Loucy (cell line): ENCODE results near the gene AARSD1.

Experiments used
- H2AFZ ChIP-seq: fragments of 200-600 bp; sonication (generic); 2 replicates; pipeline ENCODE4 v1.6.0; 2016; ENCODE audit warnings: antibody characterized with exemption, mild to moderate bottlenecking, low read length, moderate library complexity
- H3F3A ChIP-seq: fragments of 200-600 bp; 2 replicates; pipeline ENCODE4 v1.6.0; 2016; ENCODE audit warnings: antibody characterized with exemption, low read depth, mild to moderate bottlenecking
- H3K27me3 ChIP-seq: fragments of 200-600 bp; sonication (generic); 2 replicates; pipeline ENCODE4 v1.6.1; 2014; ENCODE audit warnings: low read length, mild to moderate bottlenecking; ENCODE audit not compliant: insufficient read depth, poor library complexity, severe bottlenecking
- H3K36me3 ChIP-seq: fragments of 200-600 bp; sonication (generic); 2 replicates; pipeline ENCODE4 v1.6.1; 2016; ENCODE audit warnings: low read length; ENCODE audit not compliant: insufficient read depth
- H3K4me1 ChIP-seq: fragments of 200-600 bp; sonication (generic); 2 replicates; pipeline ENCODE4 v1.5.1; 2014; ENCODE audit warnings: low read length, mild to moderate bottlenecking; ENCODE audit not compliant: insufficient read depth, poor library complexity, severe bottlenecking
- H3K4me2 ChIP-seq: fragments of 200-600 bp; sonication (generic); 2 replicates; pipeline ENCODE4 v1.6.0; 2014; ENCODE audit warnings: antibody characterized with exemption, low read length, low read depth, mild to moderate bottlenecking; ENCODE audit not compliant: poor library complexity, severe bottlenecking
- H3K4me3 ChIP-seq: fragments of 200-600 bp; sonication (generic); 2 replicates; pipeline ENCODE4 v1.5.1; 2014; ENCODE audit warnings: low read length, mild to moderate bottlenecking, mixed read lengths; ENCODE audit not compliant: poor library complexity, severe bottlenecking
- H3K79me2 ChIP-seq: fragments of 200-600 bp; sonication (generic); 2 replicates; pipeline ENCODE4 v1.6.1; 2014; ENCODE audit warnings: low read length; ENCODE audit not compliant: insufficient read depth
- H3K9ac ChIP-seq: fragments of 200-600 bp; sonication (generic); 2 replicates; pipeline ENCODE4 v1.6.0; 2014; ENCODE audit warnings: mild to moderate bottlenecking, low read depth, low read length, moderate library complexity; ENCODE audit not compliant: poor library complexity, severe bottlenecking
- H3K9me2 ChIP-seq: fragments of 200-600 bp; sonication (generic); replicated peaks from 2 replicates; pipeline ENCODE4 v1.6.1; 2016; ENCODE audit warnings: low read depth, low read length, mixed read lengths
- H3K9me3 ChIP-seq: fragments of 200-600 bp; sonication (generic); 2 replicates; pipeline ENCODE4 v1.6.1; 2014; ENCODE audit warnings: mild to moderate bottlenecking, antibody characterized with exemption, low read length, low read depth; ENCODE audit not compliant: insufficient read depth
- H4K20me1 ChIP-seq: fragments of 200-600 bp; sonication (generic); 2 replicates; pipeline ENCODE4 v1.6.0; 2014; ENCODE audit warnings: antibody characterized with exemption, low read length, mild to moderate bottlenecking; ENCODE audit not compliant: insufficient read depth, poor library complexity, severe bottlenecking
- EZH2phosphoT487 ChIP-seq: fragments of 200-600 bp; IDR thresholded peaks from 2 replicates; pipeline ENCODE4 v1.6.1; 2018; ENCODE audit warnings: antibody characterized with exemption, mild to moderate bottlenecking, moderate library complexity, borderline replicate concordance
- TF ChIP-seq, protein P1 (sequence below): fragments of 200-600 bp; sonication (generic); conservative IDR thresholded peaks from 2 replicates; pipeline ENCODE4 v1.5.1; 2014; ENCODE audit warnings: mild to moderate bottlenecking, antibody characterized with exemption, low read length

AARSD1 gene

DNA sequence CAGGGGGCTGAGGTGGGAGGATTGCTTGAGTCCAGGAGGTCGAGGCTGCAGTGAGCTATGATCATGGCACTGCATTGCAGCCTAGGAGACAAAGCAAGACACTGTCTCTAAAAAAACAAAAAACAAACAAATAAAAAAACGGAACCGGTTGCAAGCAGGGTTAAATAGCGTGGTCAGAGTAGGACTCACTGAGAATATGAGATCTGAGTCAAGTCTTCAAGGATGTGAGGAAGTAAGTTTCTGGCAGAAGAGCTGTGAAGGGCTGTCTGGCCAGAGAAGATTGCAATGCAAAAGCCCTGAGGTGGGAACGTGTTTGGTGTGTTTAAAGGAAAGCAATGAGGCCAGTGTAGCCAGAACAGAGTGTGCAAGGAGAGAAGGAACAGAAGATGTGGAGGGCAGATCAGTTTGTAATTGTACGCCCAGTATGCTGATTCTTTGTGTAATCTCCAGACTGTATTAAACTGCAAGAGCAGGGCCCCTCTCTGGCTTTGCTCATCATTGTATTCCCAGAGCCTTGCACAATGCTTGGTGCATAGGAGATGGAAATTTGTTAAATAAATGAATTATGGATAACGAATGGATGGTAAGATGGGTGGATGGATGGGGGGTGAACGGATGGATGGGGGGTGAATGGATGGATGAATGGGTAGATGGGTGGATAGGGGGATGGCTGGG is 57.3 kb downstream of the AARSD1 start:
- Histone ChIP-seq H3K79me2 (no peaks in the 10 kb centered on the region), H3K4me1 (no peaks in the 10 kb centered on the region), H3K9me2 (no peaks in the 10 kb centered on the region), H3K36me3 (no peaks in the 10 kb centered on the region), H3K9me3 (no peaks in the 10 kb centered on the region), H4K20me1 (no peaks in the 10 kb centered on the region), H3K9ac (no peak overlapping the region), H3F3A (no peaks in the 10 kb centered on the region), H3K4me3 (no peak overlapping the region), H2AFZ (no peak overlapping the region), H3K27me3 (no peaks in the 10 kb centered on the region), H3K4me2 (no peak overlapping the region)
- TF ChIP-seq EZH2phosphoT487 = no peak
- TF ChIP-seq, protein P1, sequence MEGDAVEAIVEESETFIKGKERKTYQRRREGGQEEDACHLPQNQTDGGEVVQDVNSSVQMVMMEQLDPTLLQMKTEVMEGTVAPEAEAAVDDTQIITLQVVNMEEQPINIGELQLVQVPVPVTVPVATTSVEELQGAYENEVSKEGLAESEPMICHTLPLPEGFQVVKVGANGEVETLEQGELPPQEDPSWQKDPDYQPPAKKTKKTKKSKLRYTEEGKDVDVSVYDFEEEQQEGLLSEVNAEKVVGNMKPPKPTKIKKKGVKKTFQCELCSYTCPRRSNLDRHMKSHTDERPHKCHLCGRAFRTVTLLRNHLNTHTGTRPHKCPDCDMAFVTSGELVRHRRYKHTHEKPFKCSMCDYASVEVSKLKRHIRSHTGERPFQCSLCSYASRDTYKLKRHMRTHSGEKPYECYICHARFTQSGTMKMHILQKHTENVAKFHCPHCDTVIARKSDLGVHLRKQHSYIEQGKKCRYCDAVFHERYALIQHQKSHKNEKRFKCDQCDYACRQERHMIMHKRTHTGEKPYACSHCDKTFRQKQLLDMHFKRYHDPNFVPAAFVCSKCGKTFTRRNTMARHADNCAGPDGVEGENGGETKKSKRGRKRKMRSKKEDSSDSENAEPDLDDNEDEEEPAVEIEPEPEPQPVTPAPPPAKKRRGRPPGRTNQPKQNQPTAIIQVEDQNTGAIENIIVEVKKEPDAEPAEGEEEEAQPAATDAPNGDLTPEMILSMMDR = no peak

DNA sequence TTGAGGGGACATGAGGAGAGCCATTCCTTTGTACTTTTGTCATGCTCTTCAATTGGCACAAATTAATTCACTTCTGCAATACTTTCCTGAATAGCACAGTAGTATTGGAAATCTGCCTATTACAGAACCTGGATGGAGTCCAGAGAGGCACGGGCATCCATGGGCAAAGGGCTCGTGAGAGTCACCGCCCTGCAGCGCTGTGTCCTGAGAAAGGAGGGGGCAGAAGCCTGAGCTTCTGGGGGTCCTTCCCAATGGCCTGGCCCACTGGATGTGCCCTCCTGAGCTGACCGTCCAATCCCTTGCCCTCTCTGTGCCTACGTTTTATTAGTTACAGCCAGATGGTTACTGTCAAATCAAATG is 60.2 kb downstream of the AARSD1 start:
- Histone ChIP-seq H3K36me3 (no peaks in the 10 kb centered on the region), H3K4me1 (no peaks in the 10 kb centered on the region), H3K9me3 (no peaks in the 10 kb centered on the region), H3F3A (no peaks in the 10 kb centered on the region), H3K9me2 (no peaks in the 10 kb centered on the region), H3K27me3 (no peaks in the 10 kb centered on the region), H3K4me3 (no peak overlapping the region), H2AFZ (no peak overlapping the region), H3K79me2 (no peaks in the 10 kb centered on the region), H4K20me1 (no peaks in the 10 kb centered on the region), H3K9ac (no peak overlapping the region), H3K4me2 (no peak overlapping the region)
- no peak for TF ChIP-seq EZH2phosphoT487
- TF ChIP-seq, protein P1 = no peak

DNA sequence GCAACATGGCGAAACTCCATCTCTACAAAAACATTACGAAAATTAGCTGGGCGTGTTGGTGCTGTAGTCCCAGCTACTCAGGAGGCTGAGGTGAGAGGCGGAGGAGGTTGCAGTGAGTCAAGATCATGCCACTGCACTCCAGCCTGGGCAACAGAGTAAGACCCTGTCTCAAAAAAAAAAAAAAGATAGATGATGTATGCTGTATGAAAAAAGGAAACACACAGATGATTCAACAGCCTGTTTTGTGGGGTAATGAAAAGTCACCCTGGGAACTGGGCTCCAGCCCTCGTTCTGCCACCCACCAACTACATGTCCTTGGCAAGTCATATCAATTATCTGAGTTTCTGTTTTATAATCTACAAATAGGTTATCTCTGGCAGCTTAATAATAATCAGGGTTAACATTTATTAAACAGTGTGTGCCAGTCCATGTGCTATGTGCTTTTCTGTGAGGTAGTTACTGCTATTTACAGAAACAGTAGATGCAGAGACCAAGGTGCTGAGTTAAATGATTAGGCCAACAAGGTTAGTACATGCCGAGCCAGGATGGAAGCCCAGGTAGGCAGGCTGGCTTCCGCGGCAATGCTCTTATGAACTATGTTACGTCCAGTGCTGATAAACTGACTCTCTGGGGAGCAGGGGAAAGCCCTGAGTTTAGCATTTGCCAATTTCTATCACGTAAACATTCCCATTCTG is 62.6 kb downstream of the AARSD1 start:
- no peak overlapping the region for H2AFZ ChIP-seq

More for the DNA sequence above, 62.6 kb downstream of the AARSD1 start:
- H3K4me2 ChIP-seq = no peak overlapping the region
- H3K36me3 ChIP-seq = no peaks in the 10 kb centered on the region
- H3F3A ChIP-seq = no peaks in the 10 kb centered on the region
- TF ChIP-seq EZH2phosphoT487 = no peak
- TF ChIP-seq, protein P1 = no peak
- no peaks in the 10 kb centered on the region for H4K20me1 ChIP-seq
- H3K9me3 ChIP-seq = no peaks in the 10 kb centered on the region
- no peaks in the 10 kb centered on the region for H3K79me2 ChIP-seq
- H3K9ac ChIP-seq = no peak overlapping the region
- no peaks in the 10 kb centered on the region for H3K4me1 ChIP-seq
- H3K27me3 ChIP-seq = no peaks in the 10 kb centered on the region
- no peak overlapping the region for H3K4me3 ChIP-seq
- no peaks in the 10 kb centered on the region for H3K9me2 ChIP-seq
